Endothelial cell of umbilical vein (primary cell): ENCODE data around the gene ACTR3. TPM values are rescaled to one million over a fixed set of nuclear protein-coding genes. Genes with fewer than 3 reads are reported as not detected.

Source experiments
- BruUV-seq: library from RNA; stranded (reverse); fragments of 400-500 nt; replicated peaks from 2 replicates; lab custom pipeline; 2021; lab: Mats Ljungman, UMichigan
- CTCF ChIA-PET: fragments of 300-600, 350-600 bp; sonication (Branson Sonifier 250); formaldehyde crosslinking; loops from one replicate; lab custom pipeline; 2021; ENCODE audit warnings: antibody characterized with exemption, inconsistent platforms; lab: Charles Lee
- POLR2A ChIA-PET: fragments of 300-600, 350-600 bp; sonication (Branson Sonifier 250); formaldehyde crosslinking; loops from one replicate; lab custom pipeline; 2021; ENCODE audit warnings: antibody characterized with exemption, inconsistent platforms; lab: Charles Lee
- DNase-seq: peaks from one replicate; pipeline ENCODE4 v3.0.0-alpha.2; 2011; ENCODE audit warnings: low read depth, low spot score
- FAIRE-seq: peaks from 2 replicates; lab custom pipeline; 2011; peaks lifted over from hg19 to GRCh38; lab: Jason Lieb, UNC
- H2AFZ ChIP-seq: 2 replicates; pipeline ENCODE4 v1.6.0; 2012; ENCODE audit warnings: low read depth, low read length, control low read depth, inconsistent platforms
- H3K27ac ChIP-seq: 2 replicates; pipeline ENCODE4 v1.5.1; 2011; ENCODE audit warnings: low read depth, mild to moderate bottlenecking, control low read depth, low read length, moderate library complexity; ENCODE audit not compliant: insufficient read depth
- H3K27me3 ChIP-seq, 2 experiments: 2 replicates each; pipeline versions ENCODE4 v1.6.0 to v1.6.1; 2011; ENCODE audit warnings: low read length in 2 of 2, mixed read lengths in 1 of 2; ENCODE audit not compliant: control insufficient read depth in 2 of 2, insufficient read depth in 2 of 2
- H3K36me3 ChIP-seq, 2 experiments: 2 replicates in 1 of 2; 3 replicates in 1 of 2; pipeline ENCODE4 v1.5.1; 2011; ENCODE audit warnings: low read length in 2 of 2, mild to moderate bottlenecking in 1 of 2, moderate library complexity in 1 of 2; ENCODE audit not compliant: control insufficient read depth in 2 of 2, insufficient read depth in 2 of 2; ENCODE audit errors: extremely low read depth in 1 of 2
- H3K4me1 ChIP-seq: 3 replicates; pipeline ENCODE4 v1.5.1; 2011; ENCODE audit warnings: mild to moderate bottlenecking, low read length; ENCODE audit not compliant: control insufficient read depth, insufficient read depth; ENCODE audit errors: extremely low read depth
- H3K4me2 ChIP-seq: 2 replicates; pipeline ENCODE4 v1.6.1; 2011; ENCODE audit warnings: low read length, control low read depth, mixed read lengths; ENCODE audit not compliant: insufficient read depth
- H3K4me3 ChIP-seq, 3 experiments: fragments of 200-600 bp in 1 of 3; sonication (generic), shearing (Covaris generic) in 1 of 3; replicated peaks in 1 of 3; 2 replicates each; pipeline ENCODE4 v1.5.1; 2011 to 2016; ENCODE audit warnings: control low read depth in 3 of 3, low read length in 3 of 3, mild to moderate bottlenecking in 2 of 3, inconsistent platforms in 1 of 3, low read depth in 1 of 3, moderate library complexity in 1 of 3; ENCODE audit not compliant: insufficient read depth in 1 of 3
- H3K79me2 ChIP-seq: 2 replicates; pipeline ENCODE4 v1.6.0; 2012; ENCODE audit warnings: low read length, inconsistent platforms; ENCODE audit not compliant: control insufficient read depth, insufficient read depth
- H3K9ac ChIP-seq: replicated peaks from 2 replicates; pipeline ENCODE3; 2011; ENCODE audit warnings: low read length, control low read depth; ENCODE audit not compliant: insufficient read depth; ENCODE audit errors: extremely low read depth
- H3K9me1 ChIP-seq: replicated peaks from 3 replicates; pipeline ENCODE4 v1.6.0; 2011; ENCODE audit warnings: mild to moderate bottlenecking, low read length; ENCODE audit not compliant: control insufficient read depth, insufficient read depth; ENCODE audit errors: extremely low read depth
- H3K9me3 ChIP-seq: replicated peaks from 2 replicates; pipeline ENCODE4 v1.5.1; 2012; ENCODE audit warnings: low read length, inconsistent platforms; ENCODE audit not compliant: control insufficient read depth, insufficient read depth
- H4K20me1 ChIP-seq: replicated peaks from 2 replicates; pipeline ENCODE3; 2011; ENCODE audit warnings: mild to moderate bottlenecking, low read length; ENCODE audit not compliant: control insufficient read depth, insufficient read depth; ENCODE audit errors: extremely low read depth
- EZH2 ChIP-seq: IDR thresholded peaks from 2 replicates; pipeline ENCODE4 v1.6.1; 2012; ENCODE audit warnings: borderline replicate concordance, low read depth, mild to moderate bottlenecking, moderate library complexity, low read length, inconsistent platforms; ENCODE audit not compliant: severe bottlenecking
- FOS ChIP-seq: IDR thresholded peaks from 2 replicates; pipeline ENCODE4 v1.6.1; 2011; ENCODE audit warnings: mild to moderate bottlenecking, low read length, moderate library complexity, borderline replicate concordance; ENCODE audit not compliant: insufficient read depth
- GATA2 ChIP-seq: IDR thresholded peaks from 2 replicates; pipeline ENCODE4 v1.7.0; 2011; ENCODE audit warnings: low read depth, mild to moderate bottlenecking, moderate library complexity, mixed read lengths, low read length; ENCODE audit not compliant: insufficient read length, insufficient read depth
- JUN ChIP-seq: IDR thresholded peaks from 2 replicates; pipeline ENCODE4 v1.6.1; 2011; ENCODE audit warnings: borderline replicate concordance, low read depth; ENCODE audit not compliant: insufficient read length, insufficient read depth
- MYC ChIP-seq: IDR thresholded peaks from one replicate; pipeline ENCODE4 v1.6.1; 2011; ENCODE audit warnings: mild to moderate bottlenecking, low read depth, low read length
- POLR2A ChIP-seq: IDR thresholded peaks from 2 replicates; pipeline ENCODE4 v1.6.1; 2012; ENCODE audit warnings: low read depth, mild to moderate bottlenecking, control low read depth, low read length
- POLR2AphosphoS5 ChIP-seq: IDR thresholded peaks from 2 replicates; pipeline ENCODE4 v1.6.1; 2012; ENCODE audit warnings: low read depth, mild to moderate bottlenecking, control low read depth, low read length, moderate library complexity; ENCODE audit not compliant: insufficient read depth
- dilution Hi-C: fragments of 300-500 bp; cut with MboI; formaldehyde crosslinking; loops from one replicate; pipeline ENCODE4 v1.15.0; 2019; ENCODE audit warnings: low sequenced_read_pairs; ENCODE audit not compliant: extremely low pct_ligation_motif_present
- intact Hi-C: fragments of 100-400 bp; cut with micrococcal nuclease; formaldehyde crosslinking; loops from one replicate; pipeline ENCODE4 v1.10.0; 2022
- polyA plus RNA-seq, 4 experiments: library from polyadenylated mRNA; depleted of rRNA in 3 of 4; stranded (reverse) in 3 of 4; unstranded in 1 of 4; fragments of >200 nt; gene quantifications; 2 replicates each; pipeline versions ENCODE4 v1.2.1 to v1.2.3, GENCODE V29; 2011 to 2012; ENCODE audit warnings: missing spikeins in 1 of 4
- total RNA-seq: library from RNA; stranded (reverse); gene quantifications from 2 replicates; pipeline ENCODE4 v1.2.3, GENCODE V29; 2021
- TF ChIP-seq, protein P1 (sequence below), 2 donors: IDR thresholded peaks; 1 replicate in 1 of 2; 2 replicates in 1 of 2; pipeline ENCODE4 v1.5.1; 2011; ENCODE audit warnings: low read length in 2 of 2, mild to moderate bottlenecking in 2 of 2, moderate library complexity in 2 of 2, control low read depth in 1 of 2, inconsistent platforms in 1 of 2, low read depth in 1 of 2; ENCODE audit not compliant: insufficient read depth in 1 of 2; ENCODE audit errors: extremely low read depth in 1 of 2
- TF ChIP-seq, protein P2 (sequence below): IDR thresholded peaks from 2 replicates; pipeline ENCODE4 v1.6.1; 2011; ENCODE audit not compliant: insufficient read depth, insufficient read length

Gene ACTR3
- total and polyA plus RNA-seq, 2 donors (not counting 3 experiments of a cell fraction or from before 2014, with no cell fraction given): 120 to 401 TPM

DNA sequence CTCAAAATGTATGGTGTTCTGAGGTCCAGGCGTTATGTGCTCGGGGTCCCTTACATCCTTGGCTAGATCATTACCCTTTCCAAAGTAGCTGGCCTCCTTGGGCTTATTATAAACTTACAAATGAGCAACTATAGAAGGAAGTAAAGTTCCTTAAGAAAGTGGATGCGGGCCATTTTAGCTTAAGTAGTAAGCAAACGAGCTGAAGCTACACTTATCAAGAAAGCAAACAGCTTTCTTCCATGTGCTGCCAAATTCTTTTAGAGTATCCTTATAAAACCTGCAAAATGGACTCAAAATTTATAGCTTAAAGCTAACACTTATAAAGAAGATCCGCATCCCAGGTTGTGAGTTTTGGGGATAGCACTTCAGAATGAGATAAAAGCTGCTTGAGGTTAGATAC, 75.3 kb downstream of the ACTR3 start:
- Histone ChIP-seq H3K4me3 (no peak overlapping the region), H4K20me1 (no peaks in the 10 kb centered on the region), H3K9me1 (no peaks in the 10 kb centered on the region), H3K36me3 (peaks cover 3 to 12% of the 10 kb centered on the region in 2 experiments), H3K27me3 (no peaks in the 10 kb centered on the region), H3K79me2 (no peaks in the 10 kb centered on the region), H3K4me2 (no peak overlapping the region), H2AFZ (no peak overlapping the region), H3K4me1 (peaks cover 15% of the 10 kb centered on the region), H3K9me3 (no peaks in the 10 kb centered on the region), H3K9ac (no peak overlapping the region), H3K27ac (no peak overlapping the region)
- no TSS peak for BruUV-seq
- dilution Hi-C loops: no loop called here
- no peak for DNase-seq
- no peak for FAIRE-seq
- intact Hi-C loops: loop anchor here (5.0 kb wide), 2 partner anchors 73 to 208 kb away; partner anchors contain the start of genes ACTR3 and SLC35F5
- CTCF ChIA-PET: interaction anchor here (0.6 to 2.2 kb wide), 7 partner anchors 9 to 30 kb away, joined by 3 to 11 read pairs (median 3); no protein-coding TSS in a partner anchor
- POLR2A ChIA-PET: no interaction called here
- TF ChIP-seq GATA2: no peak
- TF ChIP-seq MYC: no peak
- TF ChIP-seq, protein P1, sequence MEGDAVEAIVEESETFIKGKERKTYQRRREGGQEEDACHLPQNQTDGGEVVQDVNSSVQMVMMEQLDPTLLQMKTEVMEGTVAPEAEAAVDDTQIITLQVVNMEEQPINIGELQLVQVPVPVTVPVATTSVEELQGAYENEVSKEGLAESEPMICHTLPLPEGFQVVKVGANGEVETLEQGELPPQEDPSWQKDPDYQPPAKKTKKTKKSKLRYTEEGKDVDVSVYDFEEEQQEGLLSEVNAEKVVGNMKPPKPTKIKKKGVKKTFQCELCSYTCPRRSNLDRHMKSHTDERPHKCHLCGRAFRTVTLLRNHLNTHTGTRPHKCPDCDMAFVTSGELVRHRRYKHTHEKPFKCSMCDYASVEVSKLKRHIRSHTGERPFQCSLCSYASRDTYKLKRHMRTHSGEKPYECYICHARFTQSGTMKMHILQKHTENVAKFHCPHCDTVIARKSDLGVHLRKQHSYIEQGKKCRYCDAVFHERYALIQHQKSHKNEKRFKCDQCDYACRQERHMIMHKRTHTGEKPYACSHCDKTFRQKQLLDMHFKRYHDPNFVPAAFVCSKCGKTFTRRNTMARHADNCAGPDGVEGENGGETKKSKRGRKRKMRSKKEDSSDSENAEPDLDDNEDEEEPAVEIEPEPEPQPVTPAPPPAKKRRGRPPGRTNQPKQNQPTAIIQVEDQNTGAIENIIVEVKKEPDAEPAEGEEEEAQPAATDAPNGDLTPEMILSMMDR (IDR thresholded peaks at IDR 0.05; ENCODE audit: extremely low read depth in 1 of 2, insufficient read depth in 1 of 2, low read depth in 1 of 2, low read length in 2 of 2): no peak
- no peak for TF ChIP-seq POLR2AphosphoS5
- TF ChIP-seq EZH2: no peak
- TF ChIP-seq FOS: no peak
- TF ChIP-seq POLR2A: no peak
- no peak for TF ChIP-seq JUN
- TF ChIP-seq, protein P2, sequence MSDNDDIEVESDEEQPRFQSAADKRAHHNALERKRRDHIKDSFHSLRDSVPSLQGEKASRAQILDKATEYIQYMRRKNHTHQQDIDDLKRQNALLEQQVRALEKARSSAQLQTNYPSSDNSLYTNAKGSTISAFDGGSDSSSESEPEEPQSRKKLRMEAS: no peak
